NCI-H1930 (cell line): Measurements from ENCODE around the gene COPG1.
A peak's percentile ranks its signal among the peaks of the same experiment; 100 is the strongest.

Source experiments
- DNase-seq, 2 experiments: peaks; one replicate each; lab custom pipeline; 2025; lab: John Stamatoyannopoulos, UW

The COPG1 gene

GRCh38 chr3:129314386-129315222 is 65.2 kb downstream of the COPG1 start:
- peak; percentile 90 to 93 for DNase-seq

- peak in 1 of 2 experiments; percentile 18 for DNase-seq
Measured at GRCh38 chr3:129315223-129315997, 66.0 kb downstream of the COPG1 start.

GRCh38 chr3:129315998-129316247 is 66.5 kb downstream of the COPG1 start:
- DNase-seq: no peak

- DNase-seq: peak; percentile 56 to 90
Measured at GRCh38 chr3:129316248-129317013, 67.0 kb downstream of the COPG1 start.

- DNase-seq: no peak
Measured at GRCh38 chr3:129317014-129317771, 67.8 kb downstream of the COPG1 start.

- no peak for DNase-seq
Measured at GRCh38 chr3:129317848-129318247, 68.4 kb downstream of the COPG1 start.

GRCh38 chr3:129318921-129319320 is 69.5 kb downstream of the COPG1 start:
- no peak for DNase-seq

- no peak for DNase-seq
Measured at GRCh38 chr3:129320261-129320660, 70.9 kb downstream of the COPG1 start.

GRCh38 chr3:129320825-129321487 is 71.5 kb downstream of the COPG1 start:
- DNase-seq: no peak

- no peak for DNase-seq
Measured at GRCh38 chr3:129321887-129322286, 72.5 kb downstream of the COPG1 start.

- DNase-seq: no peak
Measured at GRCh38 chr3:129323651-129324294, 74.4 kb downstream of the COPG1 start.

- no peak for DNase-seq
Measured at GRCh38 chr3:129324855-129325254, 75.4 kb downstream of the COPG1 start.

GRCh38 chr3:129325383-129325782 is 76.0 kb downstream of the COPG1 start:
- no peak for DNase-seq

GRCh38 chr3:129326138-129326537 is 76.7 kb downstream of the COPG1 start:
- no peak for DNase-seq

GRCh38 chr3:129326595-129326994 is 77.2 kb downstream of the COPG1 start:
- no peak for DNase-seq
